Measurements from ENCODE around the gene MSL1.

The MSL1 gene

DNA sequence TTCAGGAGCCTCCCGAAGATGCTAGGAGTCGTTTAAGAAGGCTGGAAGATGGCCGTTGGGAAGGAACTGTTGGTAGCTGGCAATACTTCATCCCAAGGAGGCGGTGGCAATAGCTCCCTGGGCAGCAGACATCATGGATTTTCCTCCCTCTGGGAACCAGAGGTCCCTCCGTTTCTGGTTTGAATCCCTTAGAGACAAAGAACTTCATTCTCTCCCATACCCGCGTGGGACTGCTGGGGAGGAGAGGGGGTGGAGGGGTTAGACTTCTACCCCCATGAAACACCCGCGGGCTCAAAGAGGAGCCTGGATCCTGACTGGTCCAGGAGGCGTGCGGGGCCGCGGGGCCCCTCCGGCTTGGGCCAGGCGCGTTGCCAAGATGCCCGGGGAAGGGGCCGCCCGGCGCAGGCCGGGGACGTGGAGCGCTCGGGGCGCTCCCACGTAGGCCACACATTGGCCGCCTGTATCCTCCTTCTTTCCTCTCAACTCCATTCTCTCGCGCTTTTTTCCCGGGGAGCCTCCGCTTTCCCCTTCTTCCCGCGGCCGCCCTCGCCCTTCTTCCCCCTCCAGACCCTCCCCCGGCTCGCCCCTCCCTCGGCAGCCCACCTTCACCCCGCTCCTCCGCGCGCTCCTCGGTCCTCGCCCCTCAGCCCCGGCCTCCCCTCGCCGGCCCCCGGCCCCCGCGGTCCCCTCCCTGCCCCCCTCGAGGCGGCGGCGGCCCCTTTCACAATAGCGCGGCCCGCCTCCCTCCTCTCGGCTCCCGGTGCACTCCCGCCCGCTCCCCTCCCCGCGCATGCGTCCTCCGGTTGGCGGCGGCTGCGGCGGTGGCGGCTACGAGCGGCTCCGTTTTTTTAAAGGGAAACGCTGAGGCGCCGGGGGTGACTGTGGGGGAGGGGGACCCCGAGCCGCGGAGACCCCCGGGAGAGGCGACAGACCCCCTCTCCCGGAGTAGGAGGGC lies at the start of gene MSL1:
Gene MSL1, plus strand, starts transcription at position 791 of the 955 bp plus-strand sequence. CDS start 642 bp downstream, outside the sequence.
- peak; percentile 89 for DNase-seq (ENCODE audit: insufficient read length, low spot score)
- FAIRE-seq: peak; percentile 73

- no peak for FAIRE-seq
Observed at GRCh38 chr17:40072040-40072734, 49.6 kb upstream of the MSL1 start.

GRCh38 chr17:40072735-40073346 lies 48.9 kb upstream of the MSL1 start:
- DNase-seq (ENCODE audit: insufficient read length, low spot score) (no peak), FAIRE-seq (no peak)

More at GRCh38 chr17:40072040-40072734, 49.6 kb upstream of the MSL1 start:
- no peak for DNase-seq (ENCODE audit: insufficient read length, low spot score)

GRCh38 chr17:40073454-40074174 lies 48.2 kb upstream of the MSL1 start:
- FAIRE-seq (no peak), DNase-seq (ENCODE audit: insufficient read length, low spot score) (no peak)

DNA sequence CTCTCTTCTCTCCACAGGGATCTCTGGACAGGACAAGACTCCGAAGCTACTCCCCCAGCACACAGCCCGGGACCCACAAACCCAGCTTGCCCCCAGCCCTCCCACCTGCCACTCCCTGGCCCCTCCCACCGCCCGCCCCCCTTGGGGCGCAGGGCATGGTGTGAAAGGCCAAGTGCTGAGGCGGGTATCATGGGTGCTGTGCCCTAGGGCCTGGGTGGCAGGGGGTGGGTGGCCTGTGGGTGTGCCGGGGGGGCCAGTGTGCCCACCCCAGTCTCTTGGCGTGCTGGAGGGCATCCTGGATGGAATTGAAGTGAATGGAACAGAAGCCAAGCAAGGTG lies 47.6 kb upstream of the MSL1 start:
- DNase-seq (ENCODE audit: insufficient read length, low spot score) (no peak), FAIRE-seq (no peak)

GRCh38 chr17:40074871-40075200 lies 46.9 kb upstream of the MSL1 start:
- DNase-seq (ENCODE audit: insufficient read length, low spot score) (no peak), FAIRE-seq (no peak)

DNA sequence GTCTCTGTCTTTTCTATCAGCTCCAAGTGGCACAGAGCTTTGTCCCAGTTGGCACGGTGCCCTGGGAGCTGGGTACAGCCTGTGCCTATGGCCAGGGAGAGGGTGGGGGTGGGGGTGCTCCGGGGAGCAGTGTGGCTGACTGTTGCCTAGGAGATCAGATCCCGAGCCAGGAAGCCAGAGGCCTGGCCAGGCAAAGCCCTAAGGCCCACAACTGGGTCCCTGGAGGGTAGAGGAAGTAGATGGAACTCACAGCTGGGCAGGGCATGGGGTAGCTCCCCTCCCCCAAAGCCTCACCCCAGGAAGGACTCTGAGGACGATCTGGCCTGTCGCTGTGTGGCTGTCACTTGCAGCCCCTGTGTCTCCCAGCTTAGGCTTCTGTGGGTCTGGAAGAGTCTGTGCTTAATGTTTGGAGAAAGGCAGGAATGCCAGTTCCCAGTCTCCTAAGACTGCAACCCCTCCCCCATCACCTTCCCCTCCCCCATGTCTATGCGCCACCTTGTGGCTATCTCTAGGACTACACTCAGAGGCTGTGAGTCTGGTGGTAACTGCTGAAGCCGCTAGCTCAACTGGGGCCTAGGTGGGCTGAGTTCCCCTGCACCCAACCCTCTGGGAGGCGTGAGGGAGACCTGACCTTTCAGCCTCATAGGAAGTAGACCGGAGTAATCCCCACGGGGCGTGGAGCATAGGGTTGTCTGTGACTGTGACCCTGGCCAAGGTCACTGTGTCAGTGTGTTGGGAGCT lies 46.4 kb upstream of the MSL1 start:
- FAIRE-seq (peak; percentile 75), DNase-seq (ENCODE audit: insufficient read length, low spot score) (no peak)

GRCh38 chr17:40075942-40076498 lies 45.8 kb upstream of the MSL1 start:
- FAIRE-seq (no peak), DNase-seq (ENCODE audit: insufficient read length, low spot score) (no peak)

GRCh38 chr17:40076591-40076990 lies 45.2 kb upstream of the MSL1 start:
- no peak for DNase-seq (ENCODE audit: insufficient read length, low spot score)
- FAIRE-seq: no peak

DNA sequence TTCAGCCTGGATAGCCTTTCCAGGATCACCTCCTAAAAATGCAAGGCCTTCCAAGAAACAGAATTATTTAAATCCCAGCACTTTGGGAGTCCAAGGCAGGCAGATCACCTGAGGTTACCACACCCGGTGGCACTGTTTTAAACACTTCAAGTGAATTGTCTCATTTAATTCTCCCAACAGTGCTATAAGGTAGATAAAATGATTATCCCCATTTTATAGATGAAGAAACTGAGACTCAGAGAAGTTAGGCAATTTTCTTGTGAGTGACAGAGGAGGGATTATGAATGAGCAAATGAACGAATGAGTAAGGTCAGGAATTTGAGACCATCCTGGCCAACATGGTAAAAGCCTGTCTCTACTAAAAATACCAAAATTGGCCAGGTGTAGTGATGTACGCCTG lies 42.2 kb upstream of the MSL1 start:
- FAIRE-seq: no peak
- DNase-seq (ENCODE audit: insufficient read length, low spot score): no peak

- FAIRE-seq: no peak
Observed at GRCh38 chr17:40084477-40084876, 37.3 kb upstream of the MSL1 start.

GRCh38 chr17:40086150-40087044 lies 35.4 kb upstream of the MSL1 start:
- DNase-seq (ENCODE audit: insufficient read length, low spot score) (peak; percentile 75), FAIRE-seq (no peak)

More at GRCh38 chr17:40084477-40084876, 37.3 kb upstream of the MSL1 start:
- DNase-seq (ENCODE audit: insufficient read length, low spot score): no peak

DNA sequence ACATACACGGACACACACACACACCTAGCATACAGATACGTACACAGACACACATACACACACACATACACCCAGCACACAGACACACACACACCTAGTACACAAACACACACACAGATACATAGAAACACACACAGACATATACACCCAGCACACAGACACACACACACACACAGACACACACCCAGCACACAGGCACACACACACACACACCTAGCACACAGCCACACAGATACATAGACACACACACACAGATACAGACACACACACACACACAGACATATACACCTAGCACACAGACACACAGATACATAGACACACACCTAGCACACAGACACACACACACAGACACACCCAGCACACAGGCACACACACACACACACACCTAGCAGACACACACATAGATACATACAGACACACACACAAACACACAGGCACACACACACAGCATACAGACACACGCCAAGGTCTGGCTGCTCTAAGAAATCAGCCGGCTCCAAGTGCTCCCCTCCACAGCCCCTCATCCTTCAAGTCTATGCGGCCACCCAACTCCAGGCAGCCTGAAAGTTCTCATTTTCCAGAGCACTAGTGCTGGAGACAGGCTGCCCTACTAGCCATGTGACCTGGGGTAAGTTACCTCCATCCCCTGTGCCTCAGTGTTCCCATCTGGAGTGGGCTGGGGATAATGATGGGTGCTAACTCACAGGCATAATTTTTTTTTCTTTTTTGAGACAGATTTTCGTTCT lies 34.5 kb upstream of the MSL1 start:
- no peak for FAIRE-seq
- DNase-seq (ENCODE audit: insufficient read length, low spot score): no peak

- no peak for FAIRE-seq
- DNase-seq (ENCODE audit: insufficient read length, low spot score): no peak
Observed at GRCh38 chr17:40087903-40088718, 33.7 kb upstream of the MSL1 start.

GRCh38 chr17:40089077-40089895 lies 32.5 kb upstream of the MSL1 start:
- no peak for FAIRE-seq

More at GRCh38 chr17:40089077-40089895, 32.5 kb upstream of the MSL1 start:
- DNase-seq (ENCODE audit: insufficient read length, low spot score): no peak
